Stimulated activated CD4-positive, alpha-beta T cell treated with anti-CD3 and anti-CD28 coated beads, Interleukin-12 subunit alpha, Interleukin-12 subunit beta, amount 100 ng/mL, for 4 hours (primary cell): ENCODE measurements around the gene CD300LD.
"Not testable (repeated sequence)": the region's sequence is repeated elsewhere in the genome, so short reads cannot be mapped to it uniquely, and the experiment has no call there.

Experiments used
- DNase-seq: peaks from one replicate; pipeline ENCODE4 v3.0.0-alpha.2; 2020

CD300LD gene

DNA sequence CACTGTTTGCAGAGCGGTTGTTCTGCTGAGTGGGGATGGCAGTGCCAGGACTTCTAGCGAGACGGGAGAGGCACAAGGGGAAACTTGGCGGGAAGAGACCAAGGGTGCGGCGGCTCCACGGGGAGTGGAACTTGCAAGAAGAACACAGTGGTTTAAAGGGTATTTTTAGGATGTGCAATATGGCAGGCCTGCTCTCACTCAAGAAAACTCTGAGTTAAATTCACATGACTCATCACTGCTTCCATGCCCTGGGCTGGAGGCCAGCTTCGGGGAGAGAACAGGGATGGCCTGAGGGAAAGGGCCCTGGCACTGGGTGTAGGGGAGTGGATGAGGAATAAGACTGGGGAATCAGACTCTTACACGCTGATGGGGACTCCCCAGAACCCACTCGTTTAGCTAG, 13.3 kb upstream of the CD300LD start:
- DNase-seq = no peak

DNA sequence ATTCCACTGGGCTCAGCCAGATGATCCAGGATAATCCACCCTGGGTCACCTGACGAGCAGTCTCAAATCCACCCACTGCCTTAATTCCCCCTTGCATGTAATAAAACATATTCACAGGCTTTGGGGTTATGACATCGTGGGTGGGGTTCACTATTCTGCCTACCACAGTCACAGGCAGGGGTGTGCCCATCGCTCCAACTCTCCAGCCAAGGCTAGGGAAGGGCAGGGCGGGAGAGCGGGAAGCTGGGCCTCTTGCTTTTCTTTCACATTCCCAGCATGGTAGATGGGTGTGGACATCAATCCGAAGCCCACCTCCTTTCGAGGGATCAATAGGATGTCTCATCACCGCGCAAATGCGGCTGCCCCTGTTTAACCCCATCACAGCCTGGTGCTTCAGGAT, 12.7 kb upstream of the CD300LD start:
- no peak for DNase-seq

DNA sequence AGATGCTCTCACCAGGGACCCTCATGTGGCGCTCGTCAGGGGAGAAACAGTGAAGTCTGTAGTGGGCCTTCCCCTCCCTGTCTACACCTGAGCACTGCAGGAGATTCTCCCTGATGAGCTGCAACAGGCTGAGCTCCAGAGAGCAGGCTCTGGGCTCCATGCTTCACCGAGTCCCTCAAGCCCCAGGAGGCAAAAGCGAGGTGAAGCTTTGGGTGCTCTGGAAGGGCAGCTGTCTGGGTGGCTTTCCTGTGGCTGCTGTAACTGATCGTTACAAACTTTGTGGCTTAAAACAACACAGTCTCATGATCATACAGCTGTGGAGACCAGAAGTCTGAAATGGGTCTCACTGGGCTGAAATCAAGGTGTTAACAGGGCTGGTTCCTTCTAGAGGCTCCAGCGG, 12.1 kb upstream of the CD300LD start:
- no peak for DNase-seq

DNA sequence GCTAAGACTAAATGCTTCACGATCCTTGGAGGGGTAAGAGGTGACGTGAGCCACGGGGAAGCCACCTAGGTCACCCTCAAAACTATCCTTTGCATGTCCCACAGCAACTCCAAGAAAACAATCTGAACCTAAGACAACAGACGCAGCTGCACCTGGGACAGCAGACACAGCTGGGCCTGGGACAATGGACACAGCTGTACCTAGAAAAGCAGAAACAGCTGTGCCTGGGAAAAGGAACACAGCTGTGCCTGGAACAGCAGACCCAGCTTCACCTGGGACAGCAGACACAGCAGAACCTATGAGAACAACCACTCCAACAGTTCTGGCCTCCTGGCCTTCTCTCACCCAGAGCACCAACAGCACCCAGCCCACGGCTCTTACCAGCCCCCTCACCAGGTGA, 11.7 kb upstream of the CD300LD start:
- no peak for DNase-seq

DNA sequence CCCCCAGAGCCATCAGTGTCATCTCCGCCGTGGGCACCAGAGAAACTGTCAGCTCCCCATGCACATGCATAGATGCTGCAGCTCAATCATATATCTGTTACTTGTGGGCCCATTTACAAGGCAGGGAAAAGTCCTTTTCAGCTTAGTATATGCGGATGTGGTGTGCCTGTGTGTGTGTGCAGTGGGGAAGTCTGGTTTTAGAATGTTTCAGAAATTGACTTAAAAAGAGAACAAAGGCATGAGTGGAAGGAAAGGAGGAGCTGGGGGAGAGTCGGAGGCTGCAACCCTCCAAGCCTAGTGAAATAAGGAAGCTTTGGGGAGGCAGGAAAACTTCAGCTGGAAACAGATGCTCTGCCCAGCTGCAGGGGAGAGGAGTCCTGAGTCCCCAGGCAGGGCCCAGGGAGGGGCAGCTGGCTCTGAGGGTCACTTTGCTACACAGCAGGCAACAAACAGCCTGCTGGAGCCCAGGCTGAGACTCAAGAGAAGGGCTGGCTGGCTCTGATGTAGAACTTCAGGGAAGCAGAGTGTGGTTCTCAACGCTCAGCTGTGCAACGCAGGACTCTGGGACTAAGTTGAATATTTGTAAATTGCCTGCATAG, 11.1 kb upstream of the CD300LD start:
- no peak for DNase-seq

DNA sequence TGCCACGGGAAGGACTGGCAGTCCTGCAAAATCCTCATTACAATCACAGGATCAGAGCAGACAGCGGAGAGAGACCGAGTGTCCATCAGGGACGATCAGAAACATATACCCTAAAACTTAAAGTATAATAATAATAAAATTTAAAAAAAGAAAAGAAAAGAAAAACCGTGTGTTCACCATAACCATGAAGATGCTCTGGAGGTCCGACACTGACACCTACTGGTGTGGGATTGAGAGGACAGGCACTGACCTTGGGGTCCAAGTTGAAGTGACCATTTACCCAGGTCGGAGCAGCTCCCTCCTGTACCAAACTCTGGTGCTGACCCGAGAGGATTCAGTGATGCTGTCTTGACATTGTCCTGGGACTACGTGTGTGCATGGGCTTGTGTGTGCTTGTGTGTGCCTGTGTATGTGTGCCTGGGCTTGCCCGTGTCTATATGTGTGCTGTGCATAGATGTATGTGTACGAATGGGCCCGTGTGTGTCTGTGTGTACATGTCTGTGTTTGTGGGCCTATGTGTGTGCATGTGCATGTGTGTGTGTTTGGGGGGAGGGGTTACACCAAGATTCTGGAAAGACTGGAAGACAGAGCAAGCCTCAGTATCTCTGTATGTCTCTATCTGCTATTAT, 10.0 kb upstream of the CD300LD start:
- DNase-seq = no peak

DNA sequence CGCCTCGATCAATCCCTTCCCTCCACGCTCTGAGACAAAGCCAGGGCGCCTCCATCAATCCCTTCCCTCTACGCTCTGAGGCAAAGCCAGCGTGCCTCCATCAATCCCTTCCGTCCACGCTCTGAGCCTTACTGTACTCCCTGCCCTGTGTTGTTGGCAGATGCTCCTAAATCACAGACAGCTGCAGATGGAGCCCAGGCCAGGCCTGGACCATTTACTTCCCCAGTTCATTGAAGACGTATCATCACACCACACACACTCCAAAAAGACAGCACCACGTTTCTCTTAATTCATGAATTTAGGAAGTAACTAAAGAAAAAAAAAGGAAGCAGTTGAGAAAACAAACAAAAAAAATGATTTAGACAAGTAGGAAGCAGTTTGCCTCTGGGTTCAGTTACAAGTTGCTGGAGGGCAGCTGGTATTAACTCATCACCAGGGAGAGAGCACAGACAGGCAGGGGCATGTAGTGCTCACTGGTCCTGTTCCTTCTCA, 7.4 kb upstream of the CD300LD start:
- no peak for DNase-seq

DNA sequence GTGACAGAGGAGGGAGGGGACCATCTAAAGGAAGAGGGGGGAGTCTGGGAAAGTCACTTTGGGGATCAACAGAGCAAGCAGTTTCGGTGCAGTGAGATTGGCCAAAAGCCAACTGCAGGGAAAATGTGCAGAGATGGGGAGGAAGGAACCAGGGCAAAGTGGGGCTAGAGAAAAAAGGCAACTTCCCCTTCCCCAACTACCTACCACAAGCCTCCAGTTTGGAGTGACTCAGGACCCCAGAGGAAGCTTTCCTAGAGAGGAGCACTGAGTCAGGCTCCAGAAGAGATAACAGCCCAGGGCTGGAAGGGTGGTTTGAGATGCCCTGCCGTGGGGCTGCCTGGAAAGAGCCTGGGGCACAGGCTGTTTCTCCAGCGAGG, 6.9 kb upstream of the CD300LD start:
- no peak for DNase-seq

DNA sequence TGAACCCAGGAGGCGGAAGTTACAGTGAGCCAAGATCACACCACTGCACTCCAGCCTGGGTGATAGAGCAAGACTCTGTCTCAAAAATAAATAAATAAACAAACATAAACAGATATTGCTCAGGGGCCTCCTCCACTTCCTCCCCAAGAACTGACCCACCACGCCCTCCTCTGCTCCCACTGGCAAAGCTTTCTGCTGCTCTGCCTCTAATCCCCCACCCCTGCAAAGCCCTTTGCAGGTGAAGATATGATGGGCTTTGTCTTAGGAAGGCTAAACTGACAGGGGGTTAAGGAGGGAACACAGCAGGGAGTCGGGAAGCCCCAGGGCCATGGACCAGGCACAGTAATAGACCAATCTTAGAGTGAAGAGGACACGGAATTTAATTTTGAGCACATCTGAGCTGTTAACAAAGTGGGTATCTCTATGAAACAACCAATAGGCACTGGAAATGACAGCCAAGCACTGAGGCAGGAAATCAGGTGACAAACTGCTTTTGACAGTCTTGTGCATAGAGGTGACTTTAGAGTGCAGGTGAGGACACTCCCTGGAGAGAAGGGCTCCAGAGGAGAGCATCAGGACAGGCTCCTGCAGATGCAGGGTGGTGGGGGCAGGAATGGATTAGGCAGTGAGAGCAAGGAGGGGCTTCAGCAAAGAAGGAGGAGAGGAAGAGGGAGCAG, 6.4 kb upstream of the CD300LD start:
- DNase-seq = no peak

DNA sequence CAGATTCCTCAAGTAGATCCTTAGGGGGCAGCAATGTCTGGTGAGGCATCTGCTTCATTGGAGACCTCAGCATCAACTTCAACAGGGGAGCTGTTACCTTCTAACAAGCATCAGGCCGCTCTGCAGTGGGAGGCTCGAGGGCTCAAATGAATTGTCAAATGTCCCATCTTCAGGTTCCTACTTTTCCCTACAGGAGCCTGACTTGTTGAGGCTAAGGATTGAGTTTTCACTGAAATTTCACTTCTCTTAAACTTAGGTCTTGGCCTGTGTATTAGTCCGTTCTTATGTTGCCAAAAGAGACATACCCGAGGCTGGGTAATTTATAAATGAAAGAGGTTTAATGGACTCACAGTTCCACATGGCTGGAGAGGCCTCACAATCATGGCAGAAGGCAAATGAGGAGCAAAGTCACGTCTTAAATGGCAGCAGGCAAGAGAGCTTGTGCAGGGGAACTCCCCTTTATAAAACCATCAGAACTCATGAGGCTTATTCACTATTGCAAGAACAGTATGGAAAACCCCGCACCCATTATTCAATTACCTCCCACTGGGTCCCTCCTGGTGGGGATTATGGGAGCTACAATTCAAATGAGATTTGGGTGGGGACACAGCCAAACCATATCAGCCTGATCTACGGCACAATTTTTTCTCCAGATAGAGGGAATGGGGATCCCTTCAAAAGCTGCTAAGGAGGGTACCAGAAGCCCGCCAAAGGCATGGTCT, 5.1 kb upstream of the CD300LD start:
- DNase-seq = no peak

DNA sequence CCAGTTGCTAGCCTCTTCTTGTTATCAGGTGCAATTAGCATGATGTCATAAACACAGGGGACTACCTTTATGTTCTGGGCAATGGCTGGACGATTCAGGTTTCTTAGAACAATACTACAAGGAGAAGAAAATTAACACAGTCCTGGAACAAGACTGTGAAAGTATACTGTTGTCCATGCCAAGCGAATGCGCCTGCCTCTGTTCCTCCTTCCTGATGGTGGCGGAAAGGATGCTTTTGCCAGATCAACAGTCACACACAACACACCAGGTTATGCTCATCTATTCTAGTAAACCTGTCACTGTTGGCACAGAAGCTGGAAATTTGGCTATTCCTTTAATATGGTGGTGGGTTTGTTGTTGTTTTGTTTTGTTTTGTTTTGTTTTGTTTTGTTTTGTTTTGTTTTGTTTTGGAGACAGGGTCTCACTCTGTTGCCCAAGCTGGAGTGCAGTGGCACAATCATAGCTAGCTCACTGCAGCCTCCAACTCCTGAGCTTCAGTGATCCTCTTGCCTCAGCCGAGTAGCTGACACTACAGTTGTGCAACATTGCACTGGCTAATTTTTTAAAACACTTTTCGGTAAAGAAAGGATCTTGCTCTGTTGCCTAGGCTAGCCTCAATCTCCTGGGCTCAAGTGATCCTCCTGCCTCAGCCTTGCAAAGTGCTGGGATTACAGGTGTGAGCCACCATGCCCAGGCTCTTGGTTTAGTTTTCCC, 3.1 kb upstream of the CD300LD start:
- DNase-seq = no peak

DNA sequence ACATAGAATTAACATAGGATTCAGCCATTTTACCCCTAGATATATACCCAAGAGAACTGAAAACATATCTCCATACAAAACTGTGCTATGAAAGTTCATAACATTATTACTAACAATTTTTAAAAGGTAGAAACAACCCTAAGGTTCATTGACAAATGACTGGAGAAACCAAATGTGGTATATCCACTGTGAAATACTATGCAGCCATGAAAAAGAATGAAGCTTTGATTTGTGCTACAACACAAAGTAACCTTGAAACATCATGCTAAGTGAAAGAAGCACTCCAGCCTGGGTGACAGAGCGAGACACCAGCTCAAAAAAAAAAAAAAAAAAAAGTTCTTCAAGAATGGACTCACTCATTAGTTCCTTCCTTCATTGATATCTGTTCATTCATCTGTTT, 580 bp downstream of the CD300LD start:
- no peak for DNase-seq

DNA sequence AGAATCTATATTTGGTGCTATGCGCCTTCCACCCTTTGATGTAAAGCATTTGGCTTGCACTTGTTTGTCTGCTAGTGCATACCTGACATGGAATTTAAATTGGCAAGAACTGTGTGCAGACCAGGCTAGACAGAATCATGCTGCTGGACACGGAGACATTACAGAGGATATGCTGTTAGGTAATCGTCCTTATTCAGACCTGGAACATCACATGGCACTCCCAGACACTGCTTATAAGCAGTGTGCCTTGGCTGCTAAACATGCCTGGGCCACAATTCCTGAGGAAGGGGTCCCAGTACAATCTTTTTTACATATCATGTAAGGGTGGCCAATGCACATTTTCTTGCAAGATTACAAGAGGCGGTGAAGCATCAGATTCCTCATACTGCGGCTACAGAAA, 6.4 kb downstream of the CD300LD start:
- DNase-seq = no peak

DNA sequence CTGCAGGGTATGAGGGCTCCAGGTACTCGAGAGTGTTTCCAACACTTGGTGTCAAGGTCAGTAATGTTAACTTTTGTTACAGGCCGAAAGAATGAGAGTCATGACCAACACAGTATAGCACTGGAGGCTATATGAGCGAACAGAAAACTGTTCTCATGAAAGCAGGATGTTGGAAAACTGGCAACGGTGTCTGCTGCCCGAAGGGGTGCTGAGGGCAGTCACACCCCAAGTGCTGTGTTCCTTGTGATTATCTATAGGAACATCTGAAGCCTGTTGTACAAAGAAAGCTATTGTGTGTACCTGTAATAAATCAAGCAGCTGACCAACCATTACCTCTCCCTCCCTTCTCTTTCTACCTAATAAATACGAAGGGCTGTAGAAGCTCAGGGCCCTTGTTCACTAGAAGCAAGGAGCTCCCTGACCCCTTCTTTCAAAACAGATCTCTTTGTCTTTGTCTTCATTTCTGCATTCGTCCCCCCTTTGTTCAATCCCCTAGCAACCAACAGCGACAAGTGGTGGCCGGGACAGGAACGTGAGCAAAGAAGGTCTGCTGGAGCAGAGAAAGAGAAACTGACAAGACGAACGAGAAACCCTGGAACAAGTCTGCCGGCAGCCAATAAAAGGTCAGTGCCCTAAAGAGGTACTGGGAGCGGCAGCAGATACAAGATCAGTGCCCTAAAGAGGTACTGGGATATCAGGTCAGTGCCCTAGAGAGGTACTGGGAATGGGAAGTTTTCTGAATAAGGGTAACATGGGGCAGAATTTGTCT, 7.6 kb downstream of the CD300LD start:
- no peak for DNase-seq

DNA sequence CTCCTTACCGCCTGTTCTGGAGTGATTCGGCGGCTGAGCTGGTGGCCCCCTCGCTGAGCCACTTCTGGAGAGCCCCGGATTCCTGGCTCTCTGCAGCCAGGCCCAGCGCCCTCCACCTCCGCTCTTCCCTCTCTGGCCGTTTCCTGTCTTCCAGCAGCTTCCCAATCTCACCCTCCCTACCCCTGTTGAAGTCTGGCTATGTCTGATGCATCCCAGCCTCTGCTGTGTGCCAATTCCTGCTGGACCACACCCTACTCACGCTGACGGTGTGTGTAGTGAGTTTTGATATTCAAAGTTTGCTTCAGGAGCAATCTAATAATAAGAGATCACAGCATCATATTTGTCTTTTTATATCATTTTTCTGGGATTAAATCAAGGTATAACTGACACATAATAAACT, 9.4 kb downstream of the CD300LD start:
- DNase-seq = no peak

DNA sequence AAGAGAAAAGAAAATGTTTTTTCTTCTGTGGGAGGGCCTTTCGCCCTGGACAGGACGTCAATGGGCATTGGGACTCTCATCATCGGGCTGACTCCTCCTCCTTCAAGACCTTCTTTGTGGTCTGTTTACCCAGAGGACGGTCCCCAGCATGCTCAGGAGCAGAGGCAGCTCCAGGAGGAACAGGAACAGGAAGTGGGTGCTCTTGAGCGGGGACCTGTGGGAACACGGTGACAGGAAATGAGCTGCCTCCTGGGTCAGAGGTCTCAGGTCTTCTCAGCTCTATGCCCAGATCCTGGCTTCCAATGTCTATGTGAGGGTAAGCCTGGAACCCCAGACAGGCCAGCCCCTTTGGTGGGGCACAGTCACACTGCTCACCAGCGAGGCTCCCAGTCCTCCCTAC, 12.2 kb downstream of the CD300LD start:
- DNase-seq = no peak

DNA sequence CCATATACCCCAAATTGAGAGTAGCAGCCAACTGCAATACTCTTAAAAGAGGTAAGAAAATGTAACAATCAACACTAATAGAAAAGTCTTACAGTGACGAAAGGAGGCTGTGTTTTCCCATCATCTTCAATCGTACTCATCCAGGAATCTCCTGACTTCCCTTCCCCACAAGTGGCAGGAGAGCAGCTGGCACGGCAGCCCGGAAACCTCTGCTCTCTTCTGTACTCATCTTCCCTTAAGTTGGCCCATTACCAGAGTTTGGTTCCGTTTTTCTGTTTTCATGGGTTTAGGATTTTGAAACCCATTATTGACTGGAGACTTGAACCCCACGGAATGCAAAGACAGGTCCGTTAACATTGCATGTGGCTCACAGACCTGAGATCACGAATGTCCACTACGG, 13.1 kb downstream of the CD300LD start:
- no peak for DNase-seq

DNA sequence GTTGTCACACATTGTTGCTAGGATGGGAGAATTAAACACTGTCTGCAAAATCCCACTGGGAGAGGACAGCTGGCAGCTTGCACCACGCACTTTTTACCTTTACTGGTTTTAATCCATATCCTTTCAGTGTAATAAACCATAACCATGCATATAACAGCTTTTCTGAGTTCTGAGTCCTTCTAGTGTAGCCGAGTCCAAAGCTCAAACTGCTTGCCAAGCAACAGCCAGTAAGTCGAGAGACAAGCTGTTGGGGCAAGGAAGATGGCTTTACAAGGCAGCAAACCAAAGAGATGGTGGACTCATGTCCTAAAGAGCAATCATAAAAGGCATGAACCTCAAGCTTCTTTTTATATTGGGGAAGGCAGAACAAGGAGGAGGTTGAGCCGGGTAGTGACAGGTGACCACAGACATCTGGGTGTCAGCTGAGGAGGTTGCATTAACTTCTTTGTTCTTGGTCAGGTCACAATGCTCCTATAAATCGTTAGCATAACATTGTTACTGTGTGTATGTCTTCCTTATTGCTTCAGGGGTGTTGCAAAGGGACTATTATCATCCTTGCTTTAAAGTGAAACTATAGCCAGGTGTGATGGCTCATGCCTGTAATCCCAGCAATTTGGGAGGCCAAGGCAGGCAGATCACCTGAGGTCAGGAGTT, 17.5 kb downstream of the CD300LD start:
- DNase-seq = no peak

DNA sequence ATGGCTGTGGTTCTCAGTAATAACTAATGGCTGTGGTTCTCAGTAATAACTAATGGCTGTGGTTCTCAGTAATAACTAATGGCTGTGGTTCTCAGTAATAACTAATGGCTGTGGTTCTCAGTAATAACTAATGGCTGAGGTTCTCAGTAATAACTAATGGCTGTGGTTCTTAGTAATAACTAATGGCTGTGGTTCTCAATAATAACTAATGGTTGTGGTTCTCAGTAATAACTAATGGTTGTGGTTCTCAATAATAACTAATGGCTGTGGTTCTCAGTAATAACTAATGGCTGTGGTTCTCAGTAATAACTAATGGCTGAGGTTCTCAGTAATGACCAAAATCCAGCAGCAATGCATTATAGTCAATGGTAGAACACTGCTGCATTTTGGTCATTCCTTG, 18.4 kb downstream of the CD300LD start:
- DNase-seq = not testable (repeated sequence)

DNA sequence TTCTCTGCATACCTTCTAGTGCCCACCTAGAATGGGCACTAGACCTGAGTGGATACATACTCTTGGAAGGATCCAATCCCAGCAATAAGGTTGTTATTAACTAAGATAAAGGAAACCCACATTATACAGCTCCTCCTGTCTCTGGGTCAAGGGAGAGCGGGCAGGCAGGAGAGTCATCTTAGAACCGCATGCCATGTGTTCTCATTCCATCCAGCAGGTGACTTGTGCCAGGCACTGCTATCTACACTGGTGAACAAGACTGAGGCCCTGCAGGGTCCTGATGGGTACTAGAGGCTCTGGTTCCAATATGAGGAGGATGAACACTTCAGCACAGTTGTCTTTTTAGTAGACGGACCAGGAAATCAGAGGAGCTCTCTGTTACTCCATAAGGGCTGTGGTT, 18.9 kb downstream of the CD300LD start:
- no peak for DNase-seq

DNA sequence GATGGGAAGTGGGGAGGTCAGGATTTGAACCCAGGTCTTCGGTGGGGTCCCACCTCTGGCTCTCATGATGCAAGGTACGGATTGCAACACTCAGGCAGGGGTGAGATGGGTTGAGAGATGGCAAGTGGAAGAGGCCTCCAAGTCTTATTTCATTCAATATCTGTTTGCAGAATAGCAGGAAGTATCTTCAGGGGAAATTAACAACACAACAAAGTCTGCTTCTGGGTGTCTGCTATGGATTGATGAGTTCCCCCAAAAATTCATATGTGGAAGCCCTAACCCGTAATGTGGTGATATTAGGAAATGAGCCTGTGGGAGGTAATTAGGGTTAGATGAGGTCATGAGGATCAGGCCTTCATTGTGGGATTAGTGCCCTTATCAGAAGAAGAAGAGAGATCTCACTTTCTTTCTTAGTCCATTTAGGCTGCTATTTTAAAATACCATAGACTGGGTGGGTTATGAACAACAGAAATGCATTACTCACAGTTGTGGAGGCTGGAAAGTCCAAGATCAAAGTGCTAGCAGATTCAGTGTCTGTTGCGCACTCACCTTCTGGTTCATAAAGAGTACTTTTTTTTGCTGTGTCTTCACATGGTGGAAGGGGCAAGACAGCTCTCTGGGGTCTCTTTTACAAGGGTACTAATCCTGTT, 20.3 kb downstream of the CD300LD start:
- DNase-seq = no peak
